ENCODE results near the gene PPP1R12C.

PPP1R12C gene

DNA sequence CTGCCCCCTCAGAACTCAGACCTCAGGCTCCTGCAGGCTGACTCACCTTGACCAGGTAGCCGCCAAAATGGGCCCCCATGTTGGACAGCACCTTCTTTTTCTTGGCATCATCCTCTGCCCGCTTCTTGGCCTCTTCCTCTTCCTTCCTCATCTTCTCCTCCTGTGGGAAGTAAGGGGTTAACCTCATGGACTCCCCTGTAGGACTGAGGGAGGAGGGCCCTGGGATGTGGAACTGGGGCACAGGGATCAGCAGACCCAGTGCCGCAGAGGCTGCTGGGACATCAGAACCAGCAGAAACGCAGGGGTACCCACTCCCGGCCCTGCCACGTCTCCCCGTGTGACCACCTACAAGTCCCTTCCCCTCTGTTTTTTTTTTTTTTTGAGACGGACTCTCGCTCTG, 20.5 kb upstream of the PPP1R12C start:
- no peak overlapping the region for H3K27ac ChIP-seq
- TF ChIP-seq, protein P1, sequence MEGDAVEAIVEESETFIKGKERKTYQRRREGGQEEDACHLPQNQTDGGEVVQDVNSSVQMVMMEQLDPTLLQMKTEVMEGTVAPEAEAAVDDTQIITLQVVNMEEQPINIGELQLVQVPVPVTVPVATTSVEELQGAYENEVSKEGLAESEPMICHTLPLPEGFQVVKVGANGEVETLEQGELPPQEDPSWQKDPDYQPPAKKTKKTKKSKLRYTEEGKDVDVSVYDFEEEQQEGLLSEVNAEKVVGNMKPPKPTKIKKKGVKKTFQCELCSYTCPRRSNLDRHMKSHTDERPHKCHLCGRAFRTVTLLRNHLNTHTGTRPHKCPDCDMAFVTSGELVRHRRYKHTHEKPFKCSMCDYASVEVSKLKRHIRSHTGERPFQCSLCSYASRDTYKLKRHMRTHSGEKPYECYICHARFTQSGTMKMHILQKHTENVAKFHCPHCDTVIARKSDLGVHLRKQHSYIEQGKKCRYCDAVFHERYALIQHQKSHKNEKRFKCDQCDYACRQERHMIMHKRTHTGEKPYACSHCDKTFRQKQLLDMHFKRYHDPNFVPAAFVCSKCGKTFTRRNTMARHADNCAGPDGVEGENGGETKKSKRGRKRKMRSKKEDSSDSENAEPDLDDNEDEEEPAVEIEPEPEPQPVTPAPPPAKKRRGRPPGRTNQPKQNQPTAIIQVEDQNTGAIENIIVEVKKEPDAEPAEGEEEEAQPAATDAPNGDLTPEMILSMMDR (conservative IDR thresholded peaks at IDR 0.05), result no peak

DNA sequence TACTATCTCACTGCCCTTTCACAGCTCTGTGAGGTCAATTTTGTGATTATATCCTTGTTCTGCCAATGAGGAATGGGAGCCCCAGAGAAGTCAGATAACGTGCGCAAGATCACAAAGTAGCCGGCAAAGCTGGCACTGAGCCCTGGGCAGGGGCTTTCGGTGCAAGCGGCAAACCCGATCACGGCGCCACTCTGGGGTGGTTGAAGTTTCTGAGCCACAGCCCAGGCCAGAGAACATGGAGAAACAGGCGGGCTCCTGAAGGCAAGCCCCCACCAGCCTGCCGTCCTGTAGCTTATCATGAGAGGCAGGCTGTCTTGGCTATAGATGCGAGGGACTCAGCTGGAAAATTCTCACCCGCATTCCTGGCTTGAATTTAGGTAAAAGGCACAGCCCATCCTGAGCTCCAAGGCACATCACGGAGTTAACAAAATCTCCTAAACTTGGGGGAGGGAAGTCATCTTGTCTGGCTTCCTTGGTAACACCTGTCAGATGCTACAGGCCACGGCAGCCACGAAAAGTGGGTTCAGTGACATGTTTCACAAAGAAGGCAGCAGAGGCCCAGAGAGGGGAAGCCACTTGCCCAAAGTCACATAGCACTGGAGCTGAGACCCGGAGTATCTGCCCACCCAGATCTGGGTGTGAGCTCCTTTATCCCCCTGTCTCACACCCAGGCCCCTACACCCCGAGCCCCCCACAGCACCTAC, 19.1 kb upstream of the PPP1R12C start:
- no peak overlapping the region for H3K27ac ChIP-seq
- TF ChIP-seq, protein P1 (conservative IDR thresholded peaks at IDR 0.05), result no peak

DNA sequence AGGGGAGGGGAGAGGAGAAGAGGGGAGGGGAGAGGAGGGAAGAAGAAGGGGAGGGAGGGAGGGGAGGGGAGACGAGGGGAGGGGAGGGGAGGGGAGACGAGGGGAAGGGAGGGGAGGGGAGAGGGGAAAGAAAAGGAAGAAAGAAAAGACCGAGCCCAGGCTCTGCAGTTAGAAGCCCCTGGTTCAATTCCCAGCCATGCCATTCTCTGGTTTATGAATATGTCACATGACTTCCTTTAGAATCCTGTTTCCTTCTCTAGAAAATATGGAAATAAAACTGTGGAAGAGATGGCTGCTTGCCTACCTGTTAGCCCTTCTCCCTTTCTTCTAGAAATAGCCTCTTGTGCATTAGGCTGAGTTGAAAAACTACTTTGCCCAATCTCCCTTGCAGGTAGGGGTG, 17.3 kb upstream of the PPP1R12C start:
- TF ChIP-seq, protein P1 (conservative IDR thresholded peaks at IDR 0.05), result no peak
- no peak overlapping the region for H3K27ac ChIP-seq

DNA sequence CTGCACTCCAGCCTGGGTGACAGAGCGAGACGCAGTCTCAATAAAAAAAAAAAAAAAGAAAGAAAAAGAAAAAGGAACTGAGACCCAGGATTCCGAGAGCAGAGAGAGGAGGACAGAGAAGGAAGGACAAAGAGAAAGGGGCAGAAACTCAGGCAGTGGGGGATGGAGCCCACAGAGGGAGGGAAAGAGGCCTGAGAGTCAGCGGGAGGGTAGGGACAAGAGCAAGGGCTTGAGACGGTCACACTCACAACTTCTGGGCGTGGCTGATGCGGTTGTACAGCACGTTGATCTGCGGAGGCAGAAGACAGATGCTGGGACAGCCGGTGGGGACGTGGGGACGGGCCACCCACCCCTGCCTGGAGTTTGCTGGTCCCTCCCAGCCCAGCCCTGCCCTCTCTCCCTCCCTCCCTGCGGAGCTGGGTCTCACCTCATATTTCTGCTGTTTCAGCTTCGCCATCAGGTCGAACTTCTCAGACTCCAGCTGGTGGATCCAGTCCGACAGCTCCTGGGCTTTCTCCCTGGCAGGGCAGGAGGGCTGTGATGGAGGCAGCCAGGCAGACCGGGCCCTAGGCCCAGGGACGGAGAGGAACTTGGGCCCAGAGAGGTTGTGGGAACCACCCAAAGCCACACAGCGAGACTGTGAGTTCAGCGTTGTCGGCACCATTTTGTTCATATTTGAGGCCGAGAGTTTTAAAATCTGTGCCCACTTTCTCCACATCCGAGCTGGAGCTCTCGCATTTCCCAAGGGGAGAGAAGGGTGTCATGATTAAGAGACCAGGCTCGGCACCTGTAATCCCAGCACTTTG, 16.4 kb upstream of the PPP1R12C start:
- H3K27ac ChIP-seq, result peak overlapping the region; percentile 34; the same call in 1 of the 2 replicates

DNA sequence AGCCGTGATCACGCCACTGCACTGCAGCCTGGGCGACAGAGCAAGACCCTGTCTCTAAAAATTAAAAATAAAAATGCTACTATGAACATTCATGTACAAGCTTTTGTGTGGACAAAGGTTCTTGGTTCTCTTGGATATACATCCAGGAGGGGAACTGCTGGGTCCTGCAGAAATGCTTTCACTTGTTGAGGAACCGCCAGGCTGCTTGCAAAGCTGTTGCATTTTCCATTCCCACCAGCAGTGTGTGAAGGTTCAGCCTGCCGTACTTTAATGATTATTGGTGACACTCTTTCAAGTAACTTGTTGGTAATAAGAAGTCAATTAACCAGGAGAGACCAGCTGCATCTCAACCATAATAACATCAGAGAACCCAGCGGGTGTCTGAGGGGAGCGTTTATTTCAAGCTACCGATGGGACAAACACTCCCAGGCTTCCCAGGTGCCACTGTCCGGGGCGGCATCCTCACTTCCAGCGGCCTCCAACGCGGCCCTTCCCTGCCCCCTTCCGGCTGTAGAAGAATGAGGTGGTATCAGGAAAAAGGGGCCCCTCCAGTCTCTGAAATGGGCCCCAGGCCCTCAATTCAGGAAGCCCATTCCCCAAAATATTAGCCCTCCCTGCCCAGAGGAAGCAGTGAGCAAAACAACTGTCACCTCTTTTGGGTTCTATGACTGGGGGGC, 15.2 kb upstream of the PPP1R12C start:
- TF ChIP-seq, protein P1 (conservative IDR thresholded peaks at IDR 0.05), result no peak
- no peak overlapping the region for H3K27ac ChIP-seq

More for the DNA sequence above, 16.4 kb upstream of the PPP1R12C start:
- TF ChIP-seq, protein P1 (conservative IDR thresholded peaks at IDR 0.05), result no peak

DNA sequence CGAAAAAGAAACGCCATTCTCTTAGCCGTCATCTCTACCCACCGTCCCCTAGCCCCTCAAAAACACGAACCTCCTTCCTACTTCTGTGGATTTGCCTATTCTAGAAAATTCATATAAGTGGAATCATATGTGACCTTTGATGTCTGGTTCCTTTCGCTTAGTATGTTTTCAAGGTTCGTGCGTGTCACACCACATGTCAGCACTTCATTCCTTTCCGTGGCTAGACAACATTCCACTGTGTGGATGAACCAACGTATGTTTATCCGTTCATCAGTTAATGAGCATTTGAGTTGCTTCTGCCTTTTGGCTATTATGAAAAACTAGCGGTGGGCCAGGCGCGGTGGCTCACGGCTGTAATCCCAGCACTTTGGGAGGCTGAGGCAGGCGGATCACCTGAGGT, 14.0 kb upstream of the PPP1R12C start:
- TF ChIP-seq, protein P1 (conservative IDR thresholded peaks at IDR 0.05), result no peak
- no peak overlapping the region for H3K27ac ChIP-seq

DNA sequence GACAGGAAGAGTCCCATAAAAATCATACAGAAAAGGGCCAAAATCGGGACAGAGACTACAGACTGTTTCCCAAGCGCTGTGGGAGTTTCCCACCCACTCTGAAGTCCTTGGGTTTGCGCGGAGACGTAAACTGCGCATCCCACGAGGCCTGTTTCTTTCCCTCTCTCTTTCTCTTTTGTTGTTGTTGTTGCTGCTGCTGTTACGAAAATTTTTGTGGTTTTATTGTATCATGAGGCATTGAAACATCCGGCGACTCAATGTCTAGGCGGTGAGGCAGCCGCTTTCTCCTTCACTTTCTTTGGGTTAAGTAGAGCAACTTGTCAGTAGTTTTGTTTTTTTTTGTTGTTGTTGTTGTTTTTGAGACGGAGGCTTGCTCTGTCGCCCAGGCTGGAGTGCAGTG, 1.6 kb upstream of the PPP1R12C start:
- H3K27ac ChIP-seq, result no peak overlapping the region
- TF ChIP-seq, protein P1 (conservative IDR thresholded peaks at IDR 0.05), result no peak

All from VCaP (cell line).